ENCODE results near the gene RAB31. TPM values are rescaled to one million over a fixed set of nuclear protein-coding genes. Genes with fewer than 3 reads are reported as not detected.

RAB31 gene
- polyA plus RNA-seq, 1 donor from 2014 or later: 16.3 TPM

- Histone ChIP-seq H3K9ac (ENCODE audit: low read length) (no peak overlapping the region), H4K20me1 (ENCODE audit: insufficient read depth) (no peaks in the 10 kb centered on the region), H3F3A (ENCODE audit: insufficient read depth, low read length, poor library complexity, severe bottlenecking) (no peaks in the 10 kb centered on the region), H3K9me2 (ENCODE audit: insufficient read depth, low read length) (no peaks in the 10 kb centered on the region), H3K4me2 (ENCODE audit: low read length) (no peak overlapping the region), H3K27me3 (ENCODE audit: insufficient read depth, low read depth, low read length) (no peaks in the 10 kb centered on the region), H3K79me2 (replicated peaks; ENCODE audit: insufficient read depth, low read length) (no peaks in the 10 kb centered on the region), H3K9me3 (ENCODE audit: low read length) (peaks cover 5% of the 10 kb centered on the region), H3K36me3 (ENCODE audit: insufficient read depth, low read length) (no peaks in the 10 kb centered on the region), H3K27ac (ENCODE audit: low read length) (no peak overlapping the region), H2AFZ (ENCODE audit: low read depth, low read length) (no peak overlapping the region), H3K4me3 (ENCODE audit: low read length) (no peak overlapping the region)
- TF ChIP-seq CTCF (IDR thresholded peaks at IDR 0.05; ENCODE audit: poor library complexity, severe bottlenecking): no peak
- no peak for TF ChIP-seq POLR2AphosphoS5 (IDR thresholded peaks at IDR 0.05)
- TF ChIP-seq REST (IDR thresholded peaks at IDR 0.05; ENCODE audit: borderline replicate concordance): no peak
- no peak for TF ChIP-seq MXI1 (conservative IDR thresholded peaks at IDR 0.05; ENCODE audit: poor library complexity, severe bottlenecking)
- no peak for TF ChIP-seq RAD21 (conservative IDR thresholded peaks at IDR 0.05)
- TF ChIP-seq TAF1 (IDR thresholded peaks at IDR 0.05; ENCODE audit: low read depth): no peak
- TF ChIP-seq EP300 (conservative IDR thresholded peaks at IDR 0.05; ENCODE audit: poor library complexity, severe bottlenecking): no peak
- no peak for TF ChIP-seq SMC3 (conservative IDR thresholded peaks at IDR 0.05; ENCODE audit: poor library complexity)
- no peak for TF ChIP-seq EZH2 (IDR thresholded peaks at IDR 0.05; ENCODE audit: borderline replicate concordance, insufficient read depth, low read length, poor library complexity, severe bottlenecking)
Observed at GRCh38 chr18:9750112-9750511, 42.0 kb downstream of the RAB31 start.

- H3K4me2 ChIP-seq (ENCODE audit: low read length): no peak overlapping the region
- H3K4me3 ChIP-seq (ENCODE audit: low read length): no peak overlapping the region
- no peaks in the 10 kb centered on the region for H3K36me3 ChIP-seq (ENCODE audit: insufficient read depth, low read length)
- H3K27ac ChIP-seq (ENCODE audit: low read length): no peak overlapping the region
- TF ChIP-seq RAD21 (conservative IDR thresholded peaks at IDR 0.05) (no peak), CTCF (IDR thresholded peaks at IDR 0.05; ENCODE audit: poor library complexity, severe bottlenecking) (no peak), EZH2 (IDR thresholded peaks at IDR 0.05; ENCODE audit: borderline replicate concordance, insufficient read depth, low read length, poor library complexity, severe bottlenecking) (no peak), MXI1 (conservative IDR thresholded peaks at IDR 0.05; ENCODE audit: poor library complexity, severe bottlenecking) (no peak), POLR2AphosphoS5 (IDR thresholded peaks at IDR 0.05) (no peak), SMC3 (conservative IDR thresholded peaks at IDR 0.05; ENCODE audit: poor library complexity) (no peak), TAF1 (IDR thresholded peaks at IDR 0.05; ENCODE audit: low read depth) (no peak), REST (IDR thresholded peaks at IDR 0.05; ENCODE audit: borderline replicate concordance) (no peak), EP300 (conservative IDR thresholded peaks at IDR 0.05; ENCODE audit: poor library complexity, severe bottlenecking) (no peak)
- no peaks in the 10 kb centered on the region for H4K20me1 ChIP-seq (ENCODE audit: insufficient read depth)
- no peaks in the 10 kb centered on the region for H3K9me2 ChIP-seq (ENCODE audit: insufficient read depth, low read length)
- no peak overlapping the region for H2AFZ ChIP-seq (ENCODE audit: low read depth, low read length)
- H3K79me2 ChIP-seq (replicated peaks; ENCODE audit: insufficient read depth, low read length): no peaks in the 10 kb centered on the region
- H3F3A ChIP-seq (ENCODE audit: insufficient read depth, low read length, poor library complexity, severe bottlenecking): no peaks in the 10 kb centered on the region
- no peak overlapping the region for H3K9ac ChIP-seq (ENCODE audit: low read length)
- no peaks in the 10 kb centered on the region for H3K27me3 ChIP-seq (ENCODE audit: insufficient read depth, low read depth, low read length)
- H3K9me3 ChIP-seq (ENCODE audit: low read length): peaks cover 5% of the 10 kb centered on the region
Observed at GRCh38 chr18:9750606-9751304, 42.7 kb downstream of the RAB31 start.

Data from neural cell (in vitro differentiated cells).